Measurements from ENCODE around the gene NHS. TPM values are rescaled to one million over a fixed set of nuclear protein-coding genes. Genes with fewer than 3 reads are reported as not detected.

Gene NHS
- total RNA-seq, 6 experiments from 2014 or later = 2.8 to 6.1 (median 4.9) TPM

DNA sequence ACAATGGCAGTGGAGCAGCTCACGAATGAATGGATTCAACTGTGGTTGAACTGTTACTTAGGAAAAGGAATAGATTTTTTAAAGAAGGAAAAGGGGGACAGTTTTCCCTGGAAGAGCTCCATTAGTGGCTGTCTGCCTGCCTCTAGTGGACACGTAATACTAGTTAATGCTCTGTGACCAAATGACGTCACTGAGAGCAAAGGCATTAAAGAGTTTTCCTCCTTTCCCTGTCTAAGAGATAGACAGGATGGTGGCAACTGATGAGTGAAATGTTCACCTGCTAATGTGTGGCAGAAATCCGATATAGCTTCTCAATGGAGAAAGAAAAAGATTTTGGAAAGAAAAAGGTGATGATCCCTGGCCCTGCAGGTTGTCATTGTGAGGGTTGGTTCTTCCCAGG lies 310.0 kb downstream of the NHS start:
- DNase-seq = no peak
- TF ChIP-seq, protein P1, sequence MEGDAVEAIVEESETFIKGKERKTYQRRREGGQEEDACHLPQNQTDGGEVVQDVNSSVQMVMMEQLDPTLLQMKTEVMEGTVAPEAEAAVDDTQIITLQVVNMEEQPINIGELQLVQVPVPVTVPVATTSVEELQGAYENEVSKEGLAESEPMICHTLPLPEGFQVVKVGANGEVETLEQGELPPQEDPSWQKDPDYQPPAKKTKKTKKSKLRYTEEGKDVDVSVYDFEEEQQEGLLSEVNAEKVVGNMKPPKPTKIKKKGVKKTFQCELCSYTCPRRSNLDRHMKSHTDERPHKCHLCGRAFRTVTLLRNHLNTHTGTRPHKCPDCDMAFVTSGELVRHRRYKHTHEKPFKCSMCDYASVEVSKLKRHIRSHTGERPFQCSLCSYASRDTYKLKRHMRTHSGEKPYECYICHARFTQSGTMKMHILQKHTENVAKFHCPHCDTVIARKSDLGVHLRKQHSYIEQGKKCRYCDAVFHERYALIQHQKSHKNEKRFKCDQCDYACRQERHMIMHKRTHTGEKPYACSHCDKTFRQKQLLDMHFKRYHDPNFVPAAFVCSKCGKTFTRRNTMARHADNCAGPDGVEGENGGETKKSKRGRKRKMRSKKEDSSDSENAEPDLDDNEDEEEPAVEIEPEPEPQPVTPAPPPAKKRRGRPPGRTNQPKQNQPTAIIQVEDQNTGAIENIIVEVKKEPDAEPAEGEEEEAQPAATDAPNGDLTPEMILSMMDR (IDR thresholded peaks at IDR 0.05) = no peak
- Mint-ChIP-seq H3K36me3 (ENCODE audit: low read depth) (no peaks in the 10 kb centered on the region), H3K27ac (no peak overlapping the region), H3K4me1 (ENCODE audit: low read depth) (peaks cover 18% of the 10 kb centered on the region), H3K4me3 (no peak overlapping the region), H3K27me3 (ENCODE audit: insufficient read depth) (peaks cover 1% of the 10 kb centered on the region), H3K9me3 (no peaks in the 10 kb centered on the region)

DNA sequence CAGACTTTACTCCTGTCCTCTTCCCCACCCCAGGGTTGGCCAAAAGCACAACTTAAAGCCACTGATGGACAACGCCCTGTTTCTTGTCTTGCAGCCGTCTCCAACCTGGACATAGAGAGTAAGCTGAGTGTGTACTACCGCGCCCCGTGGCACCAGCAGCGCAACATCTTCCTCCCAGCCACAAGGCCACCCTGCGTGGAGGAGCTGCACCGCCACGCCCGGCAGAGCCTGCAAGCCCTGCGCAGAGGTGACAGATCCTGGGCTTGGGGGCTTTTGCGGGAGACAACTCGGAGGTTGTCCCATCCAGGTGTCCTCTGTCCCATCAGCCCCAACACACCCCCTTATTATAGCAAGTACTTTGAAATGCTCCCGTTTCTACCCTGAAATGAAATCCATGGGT lies 312.6 kb downstream of the NHS start:
- Mint-ChIP-seq H3K4me1 (ENCODE audit: low read depth) (peaks cover 10% of the 10 kb centered on the region), H3K9me3 (no peaks in the 10 kb centered on the region), H3K4me3 (no peak overlapping the region), H3K27me3 (ENCODE audit: insufficient read depth) (peaks cover 4% of the 10 kb centered on the region), H3K27ac (no peak overlapping the region), H3K36me3 (ENCODE audit: low read depth) (no peaks in the 10 kb centered on the region)
- TF ChIP-seq, protein P1 (IDR thresholded peaks at IDR 0.05) = no peak
- no peak for DNase-seq

DNA sequence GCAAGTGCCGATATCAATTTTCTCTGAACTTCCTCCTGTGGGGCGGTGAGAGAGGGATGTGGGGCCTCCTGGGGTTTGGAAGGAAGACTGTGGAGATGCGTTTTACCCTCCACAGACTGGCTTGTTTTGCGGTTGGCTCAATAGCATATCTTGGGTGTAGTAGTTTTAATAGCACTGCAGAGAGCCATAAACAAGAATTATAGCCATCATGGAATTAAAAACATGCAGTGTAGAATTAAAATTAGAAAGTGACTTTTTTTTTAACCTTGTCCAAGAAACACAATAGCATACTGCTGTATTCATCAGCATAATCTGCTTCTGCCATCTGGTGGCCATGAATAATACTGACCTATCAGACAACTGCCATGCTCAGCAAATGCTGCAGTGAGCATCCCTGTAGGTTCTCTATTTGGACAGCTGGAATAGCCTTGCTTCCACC lies 315.0 kb downstream of the NHS start:
- H3K27ac Mint-ChIP-seq = no peak overlapping the region
- H3K4me3 Mint-ChIP-seq = no peak overlapping the region
- H3K27me3 Mint-ChIP-seq (ENCODE audit: insufficient read depth) = peaks cover 4% of the 10 kb centered on the region; the same call in 1 of the 2 replicates
- peaks cover 15% of the 10 kb centered on the region for H3K4me1 Mint-ChIP-seq (ENCODE audit: low read depth)
- no peaks in the 10 kb centered on the region for H3K36me3 Mint-ChIP-seq (ENCODE audit: low read depth)
- no peaks in the 10 kb centered on the region for H3K9me3 Mint-ChIP-seq
- DNase-seq = peak; percentile 60
- TF ChIP-seq, protein P1 (IDR thresholded peaks at IDR 0.05) = peak; percentile 82

DNA sequence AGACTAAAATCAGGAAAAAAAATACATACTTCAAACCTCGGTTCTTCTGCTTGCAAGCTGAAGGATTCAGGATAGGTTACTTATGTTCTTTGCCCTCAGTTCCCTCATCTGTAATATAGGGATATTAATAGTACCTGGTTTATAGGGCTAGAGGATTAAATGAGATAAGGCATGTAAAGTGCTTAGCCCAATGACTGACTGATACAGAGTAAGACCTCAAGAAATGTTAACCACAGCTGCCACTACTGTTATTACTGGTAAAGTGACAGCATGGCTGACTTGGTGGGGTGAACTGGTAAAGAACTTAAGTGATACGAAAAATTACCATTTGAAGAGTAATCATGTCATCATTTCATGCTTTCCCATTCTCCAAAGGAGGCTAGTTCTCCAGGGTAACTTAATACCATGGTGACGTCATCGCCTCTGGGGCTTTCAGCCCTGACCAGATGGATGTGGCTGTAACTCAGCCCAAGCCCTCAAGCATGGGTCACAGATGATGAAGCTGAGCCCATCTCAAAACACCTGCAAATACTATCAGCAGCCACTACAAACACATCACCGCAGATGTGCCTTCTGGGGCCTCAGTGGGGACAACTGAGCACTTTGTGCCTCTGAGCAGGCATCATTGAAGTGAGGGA lies 317.8 kb downstream of the NHS start:
- Mint-ChIP-seq H3K27me3 (ENCODE audit: insufficient read depth) (peaks cover 4% of the 10 kb centered on the region; the same call in 1 of the 2 replicates), H3K9me3 (no peaks in the 10 kb centered on the region), H3K4me3 (no peak overlapping the region), H3K27ac (no peak overlapping the region), H3K4me1 (ENCODE audit: low read depth) (peaks cover 20% of the 10 kb centered on the region), H3K36me3 (ENCODE audit: low read depth) (no peaks in the 10 kb centered on the region)
- TF ChIP-seq, protein P1 (IDR thresholded peaks at IDR 0.05) = no peak
- DNase-seq = peak; percentile 58

DNA sequence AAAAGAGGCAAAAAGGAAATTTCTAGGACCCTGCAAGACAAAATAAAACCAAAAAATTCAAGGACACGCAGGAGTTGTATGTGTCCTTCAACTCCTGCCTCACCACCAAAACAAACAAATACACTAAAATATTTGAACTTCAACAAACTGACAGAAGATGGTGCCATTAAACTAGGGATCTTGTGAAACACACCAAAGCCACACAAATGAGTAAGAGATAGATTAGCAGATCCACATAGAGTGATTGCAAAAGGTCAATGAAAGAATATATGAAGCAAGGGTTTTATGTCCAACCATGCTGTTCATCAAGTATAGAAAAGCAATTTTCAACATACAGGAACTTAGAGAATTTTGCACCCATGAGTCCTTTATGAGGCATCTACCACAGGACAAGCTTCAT lies 322.2 kb downstream of the NHS start:
- Mint-ChIP-seq H3K27ac (no peak overlapping the region), H3K4me1 (ENCODE audit: low read depth) (peaks cover 11% of the 10 kb centered on the region; the same call in 1 of the 2 replicates), H3K4me3 (no peak overlapping the region), H3K27me3 (ENCODE audit: insufficient read depth) (no peaks in the 10 kb centered on the region), H3K9me3 (no peaks in the 10 kb centered on the region), H3K36me3 (ENCODE audit: low read depth) (no peaks in the 10 kb centered on the region; the same call in 1 of the 2 replicates)
- peak; percentile 22 for DNase-seq
- TF ChIP-seq, protein P1 (IDR thresholded peaks at IDR 0.05) = peak; percentile 20; the same call in 1 of the 2 replicates

All from HFFc6 (cell line).